ENCODE data around the gene TRIM54.

The TRIM54 gene

GRCh38 chr2:27261926-27262298 lies 20.3 kb upstream of the TRIM54 start:
- H3K4me1 ChIP-seq = peaks cover 8% of the 10 kb centered on the region
- no peak for DNase-seq
- peaks cover 57% of the 10 kb centered on the region for H3K27me3 ChIP-seq
- H3K36me3 ChIP-seq = no peaks in the 10 kb centered on the region; the same call in 1 of the 2 replicates
- H3K9me3 ChIP-seq = peaks cover 6% of the 10 kb centered on the region
- TF ChIP-seq CTCF (IDR thresholded peaks at IDR 0.05; ENCODE audit: low read depth, low read length) = no peak
- H3K4me3 ChIP-seq (ENCODE audit: low read depth, low read length) = no peak overlapping the region

- Histone ChIP-seq H3K4me3 (ENCODE audit: low read depth, low read length) (peak within 1 kb of the TSS; percentile 66), H3K9me3 (peaks cover 6% of the 10 kb centered on the region), H3K27me3 (peaks cover 57% of the 10 kb centered on the region), H3K4me1 (peaks cover 8% of the 10 kb centered on the region), H3K36me3 (no peaks in the 10 kb centered on the region; the same call in 1 of the 2 replicates)
- no peak for TF ChIP-seq CTCF (IDR thresholded peaks at IDR 0.05; ENCODE audit: low read depth, low read length)
- peak; percentile 50 for DNase-seq
Observed at GRCh38 chr2:27262379-27263286, 19.6 kb upstream of the TRIM54 start, which contains the start of gene SLC30A3. Gene SLC30A3 (minus strand): TSS chr2:27263047. CDS start chr2:27262906, 141 bp downstream.

- Histone ChIP-seq H3K9me3 (peaks cover 6% of the 10 kb centered on the region), H3K4me1 (peaks cover 8% of the 10 kb centered on the region), H3K27me3 (peaks cover 57% of the 10 kb centered on the region), H3K4me3 (ENCODE audit: low read depth, low read length) (peak overlapping the region; percentile 66), H3K36me3 (no peaks in the 10 kb centered on the region; the same call in 1 of the 2 replicates)
- TF ChIP-seq CTCF (IDR thresholded peaks at IDR 0.05; ENCODE audit: low read depth, low read length) = no peak
- no peak for DNase-seq
Observed at GRCh38 chr2:27263287-27264252, 18.7 kb upstream of the TRIM54 start.

GRCh38 chr2:27264253-27264752 lies 17.9 kb upstream of the TRIM54 start:
- Histone ChIP-seq H3K4me3 (ENCODE audit: low read depth, low read length) (peak overlapping the region; percentile 66), H3K4me1 (peaks cover 8% of the 10 kb centered on the region), H3K9me3 (peaks cover 6% of the 10 kb centered on the region), H3K27me3 (peaks cover 57% of the 10 kb centered on the region), H3K36me3 (no peaks in the 10 kb centered on the region; the same call in 1 of the 2 replicates)
- no peak for TF ChIP-seq CTCF (IDR thresholded peaks at IDR 0.05; ENCODE audit: low read depth, low read length)
- DNase-seq = no peak

- Histone ChIP-seq H3K4me1 (peaks cover 8% of the 10 kb centered on the region), H3K27me3 (peaks cover 57% of the 10 kb centered on the region), H3K36me3 (no peaks in the 10 kb centered on the region; the same call in 1 of the 2 replicates), H3K9me3 (peaks cover 6% of the 10 kb centered on the region), H3K4me3 (ENCODE audit: low read depth, low read length) (peak overlapping the region; percentile 66)
- peak; percentile 90 for DNase-seq
- peak; percentile 72 for TF ChIP-seq CTCF (IDR thresholded peaks at IDR 0.05; ENCODE audit: low read depth, low read length)
Observed at GRCh38 chr2:27264753-27265535, 17.3 kb upstream of the TRIM54 start.

Data from BE2C (cell line).